Measurements from ENCODE around the gene COMMD8.

GRCh38 chr4:47490550-47490949 is 27.0 kb upstream of the COMMD8 start:
- TF ChIP-seq CTCF (conservative IDR thresholded peaks at IDR 0.05), result peak; percentile 44
- TF ChIP-seq ZFX (IDR thresholded peaks at IDR 0.05), result no peak
